Loucy (cell line): ENCODE measurements around the gene ROBO4.
A peak's percentile ranks its signal among the peaks of the same experiment; 100 is the strongest.

Experiments used
- H2AFZ ChIP-seq: fragments of 200-600 bp; sonication (generic); 2 replicates; pipeline ENCODE4 v1.6.0; 2016; ENCODE audit warnings: antibody characterized with exemption, mild to moderate bottlenecking, low read length, moderate library complexity
- H3F3A ChIP-seq: fragments of 200-600 bp; 2 replicates; pipeline ENCODE4 v1.6.0; 2016; ENCODE audit warnings: antibody characterized with exemption, low read depth, mild to moderate bottlenecking
- H3K27me3 ChIP-seq: fragments of 200-600 bp; sonication (generic); 2 replicates; pipeline ENCODE4 v1.6.1; 2014; ENCODE audit warnings: low read length, mild to moderate bottlenecking; ENCODE audit not compliant: insufficient read depth, poor library complexity, severe bottlenecking
- H3K36me3 ChIP-seq: fragments of 200-600 bp; sonication (generic); 2 replicates; pipeline ENCODE4 v1.6.1; 2016; ENCODE audit warnings: low read length; ENCODE audit not compliant: insufficient read depth
- H3K4me1 ChIP-seq: fragments of 200-600 bp; sonication (generic); 2 replicates; pipeline ENCODE4 v1.5.1; 2014; ENCODE audit warnings: low read length, mild to moderate bottlenecking; ENCODE audit not compliant: insufficient read depth, poor library complexity, severe bottlenecking
- H3K4me2 ChIP-seq: fragments of 200-600 bp; sonication (generic); 2 replicates; pipeline ENCODE4 v1.6.0; 2014; ENCODE audit warnings: antibody characterized with exemption, low read length, low read depth, mild to moderate bottlenecking; ENCODE audit not compliant: poor library complexity, severe bottlenecking
- H3K4me3 ChIP-seq: fragments of 200-600 bp; sonication (generic); 2 replicates; pipeline ENCODE4 v1.5.1; 2014; ENCODE audit warnings: low read length, mild to moderate bottlenecking, mixed read lengths; ENCODE audit not compliant: poor library complexity, severe bottlenecking
- H3K79me2 ChIP-seq: fragments of 200-600 bp; sonication (generic); 2 replicates; pipeline ENCODE4 v1.6.1; 2014; ENCODE audit warnings: low read length; ENCODE audit not compliant: insufficient read depth
- H3K9ac ChIP-seq: fragments of 200-600 bp; sonication (generic); 2 replicates; pipeline ENCODE4 v1.6.0; 2014; ENCODE audit warnings: mild to moderate bottlenecking, low read depth, low read length, moderate library complexity; ENCODE audit not compliant: poor library complexity, severe bottlenecking
- H3K9me2 ChIP-seq: fragments of 200-600 bp; sonication (generic); replicated peaks from 2 replicates; pipeline ENCODE4 v1.6.1; 2016; ENCODE audit warnings: low read depth, low read length, mixed read lengths
- H3K9me3 ChIP-seq: fragments of 200-600 bp; sonication (generic); 2 replicates; pipeline ENCODE4 v1.6.1; 2014; ENCODE audit warnings: mild to moderate bottlenecking, antibody characterized with exemption, low read length, low read depth; ENCODE audit not compliant: insufficient read depth
- H4K20me1 ChIP-seq: fragments of 200-600 bp; sonication (generic); 2 replicates; pipeline ENCODE4 v1.6.0; 2014; ENCODE audit warnings: antibody characterized with exemption, low read length, mild to moderate bottlenecking; ENCODE audit not compliant: insufficient read depth, poor library complexity, severe bottlenecking
- EZH2phosphoT487 ChIP-seq: fragments of 200-600 bp; IDR thresholded peaks from 2 replicates; pipeline ENCODE4 v1.6.1; 2018; ENCODE audit warnings: antibody characterized with exemption, mild to moderate bottlenecking, moderate library complexity, borderline replicate concordance
- TF ChIP-seq, protein P1 (sequence below): fragments of 200-600 bp; sonication (generic); conservative IDR thresholded peaks from 2 replicates; pipeline ENCODE4 v1.5.1; 2014; ENCODE audit warnings: mild to moderate bottlenecking, antibody characterized with exemption, low read length

Gene ROBO4

GRCh38 chr11:124882339-124883071 lies 15.2 kb downstream of the ROBO4 start:
- Histone ChIP-seq H4K20me1 (no peaks in the 10 kb centered on the region), H3K4me1 (peaks cover 8% of the 10 kb centered on the region), H3K9ac (no peak overlapping the region), H3K36me3 (no peaks in the 10 kb centered on the region), H3K4me2 (no peak overlapping the region), H3K27me3 (no peaks in the 10 kb centered on the region), H3K9me3 (no peaks in the 10 kb centered on the region), H3F3A (no peaks in the 10 kb centered on the region), H2AFZ (no peak overlapping the region), H3K79me2 (no peaks in the 10 kb centered on the region), H3K4me3 (no peak overlapping the region), H3K9me2 (no peaks in the 10 kb centered on the region)
- TF ChIP-seq EZH2phosphoT487 = no peak
- TF ChIP-seq, protein P1, sequence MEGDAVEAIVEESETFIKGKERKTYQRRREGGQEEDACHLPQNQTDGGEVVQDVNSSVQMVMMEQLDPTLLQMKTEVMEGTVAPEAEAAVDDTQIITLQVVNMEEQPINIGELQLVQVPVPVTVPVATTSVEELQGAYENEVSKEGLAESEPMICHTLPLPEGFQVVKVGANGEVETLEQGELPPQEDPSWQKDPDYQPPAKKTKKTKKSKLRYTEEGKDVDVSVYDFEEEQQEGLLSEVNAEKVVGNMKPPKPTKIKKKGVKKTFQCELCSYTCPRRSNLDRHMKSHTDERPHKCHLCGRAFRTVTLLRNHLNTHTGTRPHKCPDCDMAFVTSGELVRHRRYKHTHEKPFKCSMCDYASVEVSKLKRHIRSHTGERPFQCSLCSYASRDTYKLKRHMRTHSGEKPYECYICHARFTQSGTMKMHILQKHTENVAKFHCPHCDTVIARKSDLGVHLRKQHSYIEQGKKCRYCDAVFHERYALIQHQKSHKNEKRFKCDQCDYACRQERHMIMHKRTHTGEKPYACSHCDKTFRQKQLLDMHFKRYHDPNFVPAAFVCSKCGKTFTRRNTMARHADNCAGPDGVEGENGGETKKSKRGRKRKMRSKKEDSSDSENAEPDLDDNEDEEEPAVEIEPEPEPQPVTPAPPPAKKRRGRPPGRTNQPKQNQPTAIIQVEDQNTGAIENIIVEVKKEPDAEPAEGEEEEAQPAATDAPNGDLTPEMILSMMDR = no peak

DNA sequence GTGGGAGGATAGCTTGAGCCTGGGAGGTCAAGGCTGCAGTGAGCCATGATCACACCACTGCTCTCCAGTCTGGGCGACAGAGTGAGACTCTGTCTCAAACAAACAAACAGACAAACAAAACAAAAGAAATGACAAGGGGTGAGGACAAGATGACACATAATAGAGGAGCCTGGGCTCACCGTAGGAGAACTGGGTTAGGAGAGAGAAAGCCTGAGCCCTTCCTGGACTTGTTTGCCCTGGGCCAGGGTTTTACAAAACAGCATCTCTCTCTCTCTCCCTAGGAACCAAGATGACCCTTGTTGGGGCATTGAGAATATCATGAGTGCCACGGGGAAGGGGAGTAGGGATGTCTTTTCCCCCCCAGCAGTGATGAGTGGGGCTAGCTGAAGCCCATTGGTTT lies 16.7 kb downstream of the ROBO4 start:
- Histone ChIP-seq H3K4me3 (no peak overlapping the region), H3K79me2 (no peaks in the 10 kb centered on the region), H4K20me1 (no peaks in the 10 kb centered on the region), H3K9me2 (no peaks in the 10 kb centered on the region), H3K4me2 (no peak overlapping the region), H3K9me3 (no peaks in the 10 kb centered on the region), H3K27me3 (no peaks in the 10 kb centered on the region), H3F3A (no peaks in the 10 kb centered on the region), H3K9ac (no peak overlapping the region), H3K36me3 (no peaks in the 10 kb centered on the region), H3K4me1 (peaks cover 9% of the 10 kb centered on the region), H2AFZ (no peak overlapping the region)
- no peak for TF ChIP-seq EZH2phosphoT487
- TF ChIP-seq, protein P1 = no peak

DNA sequence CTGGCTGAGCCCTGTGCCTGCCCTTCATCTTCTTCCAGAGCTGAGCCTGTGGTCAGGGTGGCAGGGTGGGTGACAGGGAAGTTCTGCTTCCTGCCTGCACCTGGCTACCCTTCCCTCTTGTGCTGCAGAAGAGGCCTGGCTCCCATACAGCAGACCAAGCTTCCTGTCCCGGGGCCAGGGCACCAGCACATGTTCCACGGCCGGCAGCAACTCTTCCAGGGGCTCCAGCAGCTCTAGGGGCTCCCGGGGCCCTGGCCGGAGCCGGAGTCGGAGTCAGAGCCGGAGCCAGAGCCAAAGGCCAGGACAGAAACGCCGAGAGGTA lies 17.4 kb downstream of the ROBO4 start:
- TF ChIP-seq EZH2phosphoT487 = no peak
- TF ChIP-seq, protein P1 = no peak
- Histone ChIP-seq H3K9me3 (no peaks in the 10 kb centered on the region), H2AFZ (no peak overlapping the region), H3K27me3 (no peaks in the 10 kb centered on the region), H3K4me3 (no peak overlapping the region), H3K79me2 (no peaks in the 10 kb centered on the region), H3K9ac (no peak overlapping the region), H4K20me1 (no peaks in the 10 kb centered on the region), H3K4me1 (peaks cover 15% of the 10 kb centered on the region), H3K36me3 (no peaks in the 10 kb centered on the region), H3K9me2 (no peaks in the 10 kb centered on the region), H3F3A (no peaks in the 10 kb centered on the region), H3K4me2 (peak overlapping the region; percentile 13)
